GM23338 (cell line): Measurements from ENCODE around the gene SMARCC1. TPM values are rescaled to one million over a fixed set of nuclear protein-coding genes. Genes with fewer than 3 reads are reported as not detected.

Experiments
- ATAC-seq: fragments of 200-7000 bp; cut with Tn5 transposase; 3 replicates; pipeline ENCODE4 v1.9.1; 2020
- DNase-seq: peaks from one replicate; pipeline ENCODE4 v3.0.0-alpha.2; 2015; ENCODE audit warnings: low spot score
- H2AFZ ChIP-seq: fragments of 200-600 bp; sonication (generic); 2 replicates; pipeline ENCODE4 v1.8.0; 2016; ENCODE audit warnings: antibody characterized with exemption, mild to moderate bottlenecking, moderate library complexity
- H3F3A ChIP-seq: fragments of 200-600 bp; sonication (generic); replicated peaks from 2 replicates; pipeline ENCODE4 v1.8.0; 2017; ENCODE audit warnings: antibody characterized with exemption, mixed run types, low read depth
- H3K27ac ChIP-seq: fragments of 200-600 bp; sonication (generic); 2 replicates; pipeline ENCODE4 v1.6.1; 2016; ENCODE audit warnings: low read depth
- H3K27me3 ChIP-seq: fragments of 200-600 bp; sonication (generic); 2 replicates; pipeline ENCODE4 v1.8.0; 2016; ENCODE audit warnings: mild to moderate bottlenecking, mixed run types, moderate library complexity; ENCODE audit not compliant: insufficient read depth
- H3K36me3 ChIP-seq: fragments of 200-600 bp; sonication (generic); 2 replicates; pipeline ENCODE4 v1.8.0; 2016; ENCODE audit warnings: mild to moderate bottlenecking; ENCODE audit not compliant: insufficient read depth
- H3K4me1 ChIP-seq: fragments of 200-600 bp; sonication (generic); 2 replicates; pipeline ENCODE4 v1.8.0; 2016; ENCODE audit warnings: mild to moderate bottlenecking, moderate library complexity; ENCODE audit not compliant: insufficient read depth
- H3K4me2 ChIP-seq: fragments of 200-600 bp; sonication (generic); 2 replicates; pipeline ENCODE4 v1.7.1; 2017; ENCODE audit warnings: mixed run types
- H3K4me3 ChIP-seq: fragments of 200-600 bp; sonication (generic); 2 replicates; pipeline ENCODE4 v1.6.1; 2016; ENCODE audit warnings: mixed run types
- H3K79me2 ChIP-seq: fragments of 200-600 bp; sonication (generic); replicated peaks from 2 replicates; pipeline ENCODE4 v1.8.0; 2017; ENCODE audit warnings: mild to moderate bottlenecking; ENCODE audit not compliant: insufficient read depth
- H3K9me2 ChIP-seq: fragments of 200-600 bp; sonication (generic); 2 replicates; pipeline ENCODE4 v1.8.0; 2017; ENCODE audit not compliant: insufficient read depth
- H4K20me1 ChIP-seq: fragments of 200-600 bp; sonication (generic); replicated peaks from 2 replicates; pipeline ENCODE4 v1.8.0; 2017; ENCODE audit warnings: mild to moderate bottlenecking; ENCODE audit not compliant: insufficient read depth
- H3K27ac Mint-ChIP-seq: 2 replicates; pipeline ENCODE4 v1.8.0; 2020; ENCODE audit warnings: inconsistent platforms, mild to moderate bottlenecking, moderate library complexity, mixed read lengths
- H3K27me3 Mint-ChIP-seq: 3 replicates; pipeline ENCODE4 v1.8.0; 2022; ENCODE audit warnings: low read depth, mild to moderate bottlenecking, moderate library complexity, mixed read lengths, inconsistent platforms; ENCODE audit not compliant: insufficient read depth, poor library complexity
- H3K36me3 Mint-ChIP-seq: 3 replicates; pipeline ENCODE4 v1.8.0; 2021; ENCODE audit warnings: low read depth, mild to moderate bottlenecking, inconsistent platforms, moderate library complexity, mixed read lengths
- H3K4me1 Mint-ChIP-seq: 3 replicates; pipeline ENCODE4 v1.8.0; 2020; ENCODE audit warnings: mild to moderate bottlenecking, inconsistent platforms, mixed read lengths
- H3K4me3 Mint-ChIP-seq: 3 replicates; pipeline ENCODE4 v1.8.0; 2021; ENCODE audit warnings: moderate library complexity, mild to moderate bottlenecking, inconsistent platforms, mixed read lengths
- H3K9me3 Mint-ChIP-seq: 3 replicates; pipeline ENCODE4 v1.8.0; 2020; ENCODE audit warnings: moderate library complexity, mild to moderate bottlenecking, inconsistent platforms, mixed read lengths
- CREB1 ChIP-seq: fragments of 250-450 bp; sonication (Bioruptor Pico); IDR thresholded peaks from 2 replicates; pipeline ENCODE4 v1.5.0; 2020; ENCODE audit warnings: low read depth, mild to moderate bottlenecking, moderate library complexity
- EZH2 ChIP-seq: fragments of 200-600 bp; sonication (generic); IDR thresholded peaks from one replicate; pipeline ENCODE4 v1.8.0; 2017; ENCODE audit warnings: antibody characterized with exemption, mild to moderate bottlenecking, low read depth; ENCODE audit not compliant: unreplicated experiment
- NANOG ChIP-seq: IDR thresholded peaks from 2 replicates; pipeline ENCODE4 v1.6.1; 2016; ENCODE audit warnings: antibody characterized with exemption, borderline replicate concordance
- POLR2AphosphoS5 ChIP-seq: IDR thresholded peaks from 2 replicates; pipeline ENCODE4 v1.6.1; 2016; ENCODE audit warnings: antibody characterized with exemption, low read depth
- STAT1 ChIP-seq: IDR thresholded peaks from one replicate; pipeline ENCODE4 v1.6.1; 2016; ENCODE audit warnings: antibody characterized with exemption; ENCODE audit not compliant: unreplicated experiment
- ZNF331 ChIP-seq: fragments of 250-450 bp; sonication (Bioruptor Pico); IDR thresholded peaks from 2 replicates; pipeline ENCODE4 v1.5.0; 2020; ENCODE audit warnings: low read depth, mild to moderate bottlenecking, moderate library complexity
- polyA plus RNA-seq: library from polyadenylated mRNA; unstranded; fragments of >200 nt; fragmentation: Nextera tagmentation; extraction: Ambion mirVana; gene quantifications from 2 replicates; pipeline ENCODE4 v1.2.1, GENCODE V29; 2016
- total RNA-seq: library from RNA; depleted of rRNA; stranded (reverse); fragments of >200 nt; shearing (Covaris generic); gene quantifications from 2 replicates; pipeline ENCODE4 v1.2.3, GENCODE V29; 2014
- TF ChIP-seq, protein P1 (sequence below): fragments of 250-450 bp; sonication (Bioruptor Pico); IDR thresholded peaks from 2 replicates; pipeline ENCODE4 v1.5.0; 2020; ENCODE audit warnings: mild to moderate bottlenecking, moderate library complexity
- TF ChIP-seq, protein P2 (sequence below): IDR thresholded peaks from 2 replicates; pipeline ENCODE4 v1.6.1; 2016; ENCODE audit warnings: antibody characterized with exemption

The SMARCC1 gene
- total and polyA plus RNA-seq, 2 experiments from 2014 or later: 105 to 171 TPM

DNA sequence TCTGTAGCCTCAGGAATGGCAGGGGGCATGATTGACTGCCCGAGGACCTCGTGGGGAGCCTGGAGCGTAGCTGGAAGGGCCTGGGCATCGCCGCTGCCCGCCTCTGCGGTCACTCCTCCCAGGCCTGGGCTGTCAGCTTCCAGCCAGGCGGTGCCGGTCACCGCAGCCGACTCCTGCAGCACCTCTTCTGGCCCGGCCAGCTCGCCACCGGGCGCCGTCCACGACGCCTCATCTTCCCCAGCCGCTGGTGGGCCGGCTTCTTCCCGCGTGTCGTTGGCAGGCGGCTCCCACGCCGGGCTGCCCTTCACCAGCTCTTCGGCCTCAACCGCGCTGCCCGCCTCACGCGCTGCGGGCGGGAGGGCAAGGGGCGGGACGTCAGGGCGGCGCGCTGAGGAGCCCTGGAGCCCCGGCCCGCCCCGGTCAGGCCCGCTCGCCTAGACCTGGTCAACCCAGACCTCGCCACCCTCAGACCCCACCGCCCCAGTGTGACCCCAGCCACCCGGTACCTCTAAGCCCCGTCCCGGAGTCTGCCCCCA, 204.0 kb downstream of the SMARCC1 start:
- peak; percentile 49 for DNase-seq
- Histone ChIP-seq H4K20me1 (no peaks in the 10 kb centered on the region; the same call in 1 of the 2 replicates), H3K36me3 (no peaks in the 10 kb centered on the region), H3K4me2 (peak overlapping the region; percentile 87), H2AFZ (peak overlapping the region; percentile 56; the same call in 1 of the 2 replicates), H3K79me2 (no peaks in the 10 kb centered on the region), H3K4me1 (peaks cover 4% of the 10 kb centered on the region; the same call in 1 of the 2 replicates), H3K4me3 (peak overlapping the region; percentile 63), H3K27ac (no peak overlapping the region), H3K27me3 (peaks cover 54% of the 10 kb centered on the region), H3K9me2 (no peaks in the 10 kb centered on the region), H3F3A (peaks cover 27% of the 10 kb centered on the region)
- Mint-ChIP-seq H3K27me3 (peaks cover 48% of the 10 kb centered on the region), H3K9me3 (no peaks in the 10 kb centered on the region; the same call in 2 of the 3 replicates), H3K4me1 (peaks cover 6% of the 10 kb centered on the region; the same call in 1 of the 3 replicates), H3K36me3 (no peaks in the 10 kb centered on the region; the same call in 2 of the 3 replicates), H3K27ac (no peak overlapping the region), H3K4me3 (peak overlapping the region; percentile 60; the same call in 2 of the 3 replicates)
- peak; percentile 41 for ATAC-seq
- TF ChIP-seq POLR2AphosphoS5 (no peak), STAT1 (no peak), NANOG (no peak), ZNF331 (CRISPR knock-in tag) (no peak), CREB1 (CRISPR knock-in tag) (no peak), EZH2 (no peak)
- TF ChIP-seq, protein P1, sequence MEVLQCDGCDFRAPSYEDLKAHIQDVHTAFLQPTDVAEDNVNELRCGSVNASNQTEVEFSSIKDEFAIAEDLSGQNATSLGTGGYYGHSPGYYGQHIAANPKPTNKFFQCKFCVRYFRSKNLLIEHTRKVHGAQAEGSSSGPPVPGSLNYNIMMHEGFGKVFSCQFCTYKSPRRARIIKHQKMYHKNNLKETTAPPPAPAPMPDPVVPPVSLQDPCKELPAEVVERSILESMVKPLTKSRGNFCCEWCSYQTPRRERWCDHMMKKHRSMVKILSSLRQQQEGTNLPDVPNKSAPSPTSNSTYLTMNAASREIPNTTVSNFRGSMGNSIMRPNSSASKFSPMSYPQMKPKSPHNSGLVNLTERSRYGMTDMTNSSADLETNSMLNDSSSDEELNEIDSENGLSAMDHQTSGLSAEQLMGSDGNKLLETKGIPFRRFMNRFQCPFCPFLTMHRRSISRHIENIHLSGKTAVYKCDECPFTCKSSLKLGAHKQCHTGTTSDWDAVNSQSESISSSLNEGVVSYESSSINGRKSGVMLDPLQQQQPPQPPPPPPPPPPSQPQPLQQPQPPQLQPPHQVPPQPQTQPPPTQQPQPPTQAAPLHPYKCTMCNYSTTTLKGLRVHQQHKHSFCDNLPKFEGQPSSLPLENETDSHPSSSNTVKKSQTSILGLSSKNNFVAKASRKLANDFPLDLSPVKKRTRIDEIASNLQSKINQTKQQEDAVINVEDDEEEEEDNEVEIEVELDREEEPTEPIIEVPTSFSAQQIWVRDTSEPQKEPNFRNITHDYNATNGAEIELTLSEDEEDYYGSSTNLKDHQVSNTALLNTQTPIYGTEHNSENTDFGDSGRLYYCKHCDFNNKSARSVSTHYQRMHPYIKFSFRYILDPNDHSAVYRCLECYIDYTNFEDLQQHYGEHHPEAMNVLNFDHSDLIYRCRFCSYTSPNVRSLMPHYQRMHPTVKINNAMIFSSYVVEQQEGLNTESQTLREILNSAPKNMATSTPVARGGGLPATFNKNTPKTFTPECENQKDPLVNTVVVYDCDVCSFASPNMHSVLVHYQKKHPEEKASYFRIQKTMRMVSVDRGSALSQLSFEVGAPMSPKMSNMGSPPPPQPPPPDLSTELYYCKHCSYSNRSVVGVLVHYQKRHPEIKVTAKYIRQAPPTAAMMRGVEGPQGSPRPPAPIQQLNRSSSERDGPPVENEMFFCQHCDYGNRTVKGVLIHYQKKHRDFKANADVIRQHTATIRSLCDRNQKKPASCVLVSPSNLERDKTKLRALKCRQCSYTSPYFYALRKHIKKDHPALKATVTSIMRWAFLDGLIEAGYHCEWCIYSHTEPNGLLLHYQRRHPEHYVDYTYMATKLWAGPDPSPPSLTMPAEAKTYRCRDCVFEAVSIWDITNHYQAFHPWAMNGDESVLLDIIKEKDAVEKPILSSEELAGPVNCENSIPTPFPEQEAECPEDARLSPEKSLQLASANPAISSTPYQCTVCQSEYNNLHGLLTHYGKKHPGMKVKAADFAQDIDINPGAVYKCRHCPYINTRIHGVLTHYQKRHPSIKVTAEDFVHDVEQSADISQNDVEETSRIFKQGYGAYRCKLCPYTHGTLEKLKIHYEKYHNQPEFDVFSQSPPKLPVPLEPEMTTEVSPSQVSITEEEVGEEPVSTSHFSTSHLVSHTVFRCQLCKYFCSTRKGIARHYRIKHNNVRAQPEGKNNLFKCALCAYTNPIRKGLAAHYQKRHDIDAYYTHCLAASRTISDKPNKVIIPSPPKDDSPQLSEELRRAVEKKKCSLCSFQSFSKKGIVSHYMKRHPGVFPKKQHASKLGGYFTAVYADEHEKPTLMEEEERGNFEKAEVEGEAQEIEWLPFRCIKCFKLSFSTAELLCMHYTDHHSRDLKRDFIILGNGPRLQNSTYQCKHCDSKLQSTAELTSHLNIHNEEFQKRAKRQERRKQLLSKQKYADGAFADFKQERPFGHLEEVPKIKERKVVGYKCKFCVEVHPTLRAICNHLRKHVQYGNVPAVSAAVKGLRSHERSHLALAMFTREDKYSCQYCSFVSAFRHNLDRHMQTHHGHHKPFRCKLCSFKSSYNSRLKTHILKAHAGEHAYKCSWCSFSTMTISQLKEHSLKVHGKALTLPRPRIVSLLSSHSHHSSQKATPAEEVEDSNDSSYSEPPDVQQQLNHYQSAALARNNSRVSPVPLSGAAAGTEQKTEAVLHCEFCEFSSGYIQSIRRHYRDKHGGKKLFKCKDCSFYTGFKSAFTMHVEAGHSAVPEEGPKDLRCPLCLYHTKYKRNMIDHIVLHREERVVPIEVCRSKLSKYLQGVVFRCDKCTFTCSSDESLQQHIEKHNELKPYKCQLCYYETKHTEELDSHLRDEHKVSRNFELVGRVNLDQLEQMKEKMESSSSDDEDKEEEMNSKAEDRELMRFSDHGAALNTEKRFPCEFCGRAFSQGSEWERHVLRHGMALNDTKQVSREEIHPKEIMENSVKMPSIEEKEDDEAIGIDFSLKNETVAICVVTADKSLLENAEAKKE: no peak
- TF ChIP-seq, protein P2, sequence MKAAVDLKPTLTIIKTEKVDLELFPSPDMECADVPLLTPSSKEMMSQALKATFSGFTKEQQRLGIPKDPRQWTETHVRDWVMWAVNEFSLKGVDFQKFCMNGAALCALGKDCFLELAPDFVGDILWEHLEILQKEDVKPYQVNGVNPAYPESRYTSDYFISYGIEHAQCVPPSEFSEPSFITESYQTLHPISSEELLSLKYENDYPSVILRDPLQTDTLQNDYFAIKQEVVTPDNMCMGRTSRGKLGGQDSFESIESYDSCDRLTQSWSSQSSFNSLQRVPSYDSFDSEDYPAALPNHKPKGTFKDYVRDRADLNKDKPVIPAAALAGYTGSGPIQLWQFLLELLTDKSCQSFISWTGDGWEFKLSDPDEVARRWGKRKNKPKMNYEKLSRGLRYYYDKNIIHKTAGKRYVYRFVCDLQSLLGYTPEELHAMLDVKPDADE: no peak
